Stimulated activated CD4-positive, alpha-beta T cell treated with anti-CD3 and anti-CD28 coated beads, Interleukin-4, amount 100 ng/mL, for 1 hour (primary cell): Measurements from ENCODE around the gene DAPK3.
"Not testable (repeated sequence)": the region's sequence is repeated elsewhere in the genome, so short reads cannot be mapped to it uniquely, and the experiment has no call there.

ENCODE experiments used
- DNase-seq: peaks from one replicate; pipeline ENCODE4 v3.0.0-alpha.2; 2020

DAPK3 gene

DNA sequence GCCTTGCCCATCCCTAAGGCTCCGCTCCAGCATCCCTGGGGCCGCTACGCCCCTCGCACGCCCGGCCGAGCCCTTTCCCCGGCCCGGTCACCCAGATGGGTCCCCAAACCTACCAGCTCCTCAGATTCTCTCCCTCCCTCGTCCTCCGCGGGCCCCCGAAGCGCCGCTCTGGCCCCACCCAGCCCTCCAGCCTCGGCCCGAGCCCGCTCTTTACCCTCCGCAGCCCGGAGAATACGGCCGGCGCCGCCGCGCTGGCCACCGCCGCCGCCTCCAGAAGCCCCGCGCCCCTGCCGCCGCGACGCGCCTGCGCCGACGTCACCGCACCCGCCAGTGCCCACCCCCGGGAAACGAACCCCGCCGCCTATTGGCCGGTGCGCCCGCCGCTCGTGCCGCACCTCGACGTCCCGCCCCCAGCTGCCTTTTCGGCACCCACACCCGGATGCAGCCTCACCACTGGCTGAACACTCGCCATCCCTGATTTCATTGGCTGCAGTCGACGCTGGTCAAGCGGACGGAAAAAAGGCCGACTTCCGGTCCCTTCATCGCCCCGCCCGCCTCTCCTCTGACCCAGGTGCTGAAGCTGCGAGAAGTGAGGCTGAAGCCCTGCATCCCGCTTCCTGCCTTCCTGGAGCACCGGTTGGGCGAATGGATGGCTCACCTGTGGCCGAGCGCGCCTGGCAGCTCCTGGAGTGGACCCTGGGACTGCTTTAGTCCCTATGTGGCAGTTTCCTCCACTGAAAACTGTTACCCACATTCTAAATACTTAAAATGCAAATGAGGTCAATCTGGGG, at the start of gene DAPK3:
Gene DAPK3 (minus strand): TSS at position 292 of the 791 bp plus-strand sequence. CDS start 1,364 bp downstream, outside the sequence.
- DNase-seq = peak; percentile 93

GRCh38 chr19:4019578-4019977, 48.7 kb upstream of the DAPK3 start:
- no peak for DNase-seq

GRCh38 chr19:4018775-4019504, 48.0 kb upstream of the DAPK3 start:
- DNase-seq = no peak

- DNase-seq = no peak
Observed at GRCh38 chr19:4018140-4018613, 47.3 kb upstream of the DAPK3 start.

DNA sequence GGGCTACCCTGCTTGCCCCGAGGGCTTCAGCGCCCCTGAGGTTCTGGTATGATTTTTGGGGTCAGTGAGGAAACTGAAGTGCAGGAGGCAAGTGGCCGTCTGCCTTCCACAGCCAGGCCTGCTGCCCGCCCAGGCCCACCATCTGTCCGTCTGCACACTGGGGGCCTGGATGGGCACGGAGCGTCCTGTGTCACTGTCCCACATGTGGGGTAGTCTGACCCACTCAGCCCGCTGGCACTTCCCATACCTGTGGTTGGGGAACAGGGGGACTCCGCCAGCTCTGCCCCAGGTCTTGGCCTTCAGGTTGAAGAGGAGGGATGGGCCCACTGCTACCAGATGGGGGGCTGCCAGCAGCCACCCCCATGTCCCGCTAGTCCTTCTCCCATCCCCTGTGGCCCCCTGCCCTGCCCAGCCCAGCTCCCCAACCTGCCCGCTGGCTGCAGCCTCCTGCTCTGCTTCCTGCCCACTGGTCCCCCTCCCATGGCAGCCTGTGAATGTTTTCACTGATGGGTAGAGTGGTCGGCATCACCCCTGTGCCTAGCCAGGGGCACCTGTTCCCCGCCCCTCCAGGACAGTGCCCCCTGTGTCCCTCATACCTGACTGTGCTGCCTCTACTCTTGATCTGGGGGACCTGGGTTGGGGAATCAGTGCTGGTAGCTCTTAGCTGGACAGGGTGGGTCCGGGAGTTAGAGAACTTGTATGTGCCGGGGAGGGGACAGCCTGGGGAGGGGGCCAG, 46.2 kb upstream of the DAPK3 start:
- DNase-seq = no peak

- DNase-seq = no peak
Observed at GRCh38 chr19:4016486-4016885, 45.6 kb upstream of the DAPK3 start.

GRCh38 chr19:4015705-4016402, 45.0 kb upstream of the DAPK3 start:
- DNase-seq = no peak

DNA sequence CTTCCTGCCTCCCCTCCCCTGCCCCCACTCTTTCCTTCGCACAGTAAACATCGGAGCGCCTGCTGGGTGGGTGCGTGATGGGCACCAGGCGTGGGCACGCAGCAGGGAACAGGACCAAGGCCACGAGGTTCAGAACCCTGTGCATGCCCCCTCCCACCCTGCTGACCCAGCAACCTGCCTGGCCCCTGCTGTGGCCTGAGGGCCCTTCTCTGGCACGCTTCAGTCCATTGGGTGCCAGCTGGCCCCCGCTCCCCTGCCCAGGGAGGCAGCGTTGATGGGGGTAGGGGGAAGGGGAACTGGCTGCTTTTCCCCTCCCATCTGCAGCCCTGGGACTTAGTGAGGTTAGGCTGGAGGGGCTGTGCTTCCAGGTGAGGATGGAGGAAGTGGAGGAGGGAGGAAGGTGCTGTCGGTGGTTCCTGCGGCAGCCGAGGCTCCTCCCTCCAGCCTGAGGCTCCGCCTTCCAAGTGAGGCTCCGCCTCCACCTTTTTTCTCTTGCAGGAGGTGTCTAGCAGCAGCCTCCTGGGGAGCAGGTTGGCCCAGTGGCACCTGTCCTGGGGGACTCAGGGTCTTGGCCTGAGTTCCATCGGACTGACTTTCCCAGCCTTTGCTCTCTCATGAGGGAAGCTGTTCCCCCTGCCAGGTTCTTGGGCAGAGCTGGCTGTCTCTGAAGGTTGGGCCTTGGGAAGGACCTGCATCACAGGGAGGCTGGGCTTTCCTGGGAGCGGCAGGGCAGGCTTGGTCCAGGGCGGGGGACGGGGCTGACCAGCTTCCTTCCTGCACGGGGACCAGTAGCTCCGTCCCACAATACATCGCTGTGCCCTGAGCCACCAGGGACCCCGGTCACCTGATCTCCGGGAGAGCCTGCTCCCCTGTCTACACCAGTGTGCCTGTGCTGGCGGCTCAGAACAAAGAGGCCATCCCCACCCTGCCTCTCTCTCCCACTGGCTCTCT, 43.9 kb upstream of the DAPK3 start:
- peak; percentile 52 for DNase-seq

- DNase-seq = no peak
Observed at GRCh38 chr19:4013886-4014540, 43.1 kb upstream of the DAPK3 start.

- no peak for DNase-seq
Observed at GRCh38 chr19:4012975-4013634, 42.2 kb upstream of the DAPK3 start.

- no peak for DNase-seq
Observed at GRCh38 chr19:4012092-4012974, 41.4 kb upstream of the DAPK3 start.

GRCh38 chr19:4011430-4011829, 40.5 kb upstream of the DAPK3 start:
- DNase-seq = not testable (repeated sequence)

- no peak for DNase-seq
Observed at GRCh38 chr19:4010808-4011110, 39.9 kb upstream of the DAPK3 start.

- no peak for DNase-seq
Observed at GRCh38 chr19:4009990-4010807, 39.3 kb upstream of the DAPK3 start.

GRCh38 chr19:4007836-4008539, 37.1 kb upstream of the DAPK3 start:
- peak; percentile 35 for DNase-seq

GRCh38 chr19:4007021-4007835, 36.3 kb upstream of the DAPK3 start, which contains the start of gene PIAS4:
Gene PIAS4 (plus strand): TSS chr19:4007736. CDS start chr19:4007761, 25 bp downstream.
- DNase-seq = peak; percentile 93

DNA sequence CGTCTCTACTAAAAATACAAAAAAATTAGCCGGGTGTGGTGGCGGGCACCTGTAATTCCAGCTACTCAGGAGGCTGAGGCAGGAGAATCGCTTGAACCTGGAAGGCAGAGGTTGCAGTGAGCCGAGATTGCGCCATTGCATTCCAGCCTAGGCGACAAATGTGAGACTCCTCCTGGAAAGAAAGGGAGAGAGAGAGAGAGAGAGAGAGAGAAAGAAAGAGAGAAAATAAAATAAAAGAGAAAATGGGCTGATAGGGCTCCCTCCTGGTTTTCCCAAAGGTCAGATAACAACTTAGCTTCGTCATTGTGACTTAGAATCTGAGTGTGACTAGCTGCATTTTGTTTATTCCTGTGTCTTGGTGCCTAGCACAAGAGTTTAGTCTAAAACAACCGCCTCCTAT, 34.5 kb upstream of the DAPK3 start:
- DNase-seq = not testable (repeated sequence)
